Activated CD8-positive, alpha-beta memory T cell treated with anti-CD3 and anti-CD28 coated beads, Interleukin-2, amount 50 U/mL, for 4 hours (primary cell): Measurements from ENCODE around the gene CFP.

ENCODE experiments used
- DNase-seq: peaks from one replicate; pipeline ENCODE4 v3.0.0-alpha.2; 2020

Gene CFP

GRCh38 chrX:47597222-47597621 lies 32.5 kb downstream of the CFP start:
- no peak for DNase-seq

DNA sequence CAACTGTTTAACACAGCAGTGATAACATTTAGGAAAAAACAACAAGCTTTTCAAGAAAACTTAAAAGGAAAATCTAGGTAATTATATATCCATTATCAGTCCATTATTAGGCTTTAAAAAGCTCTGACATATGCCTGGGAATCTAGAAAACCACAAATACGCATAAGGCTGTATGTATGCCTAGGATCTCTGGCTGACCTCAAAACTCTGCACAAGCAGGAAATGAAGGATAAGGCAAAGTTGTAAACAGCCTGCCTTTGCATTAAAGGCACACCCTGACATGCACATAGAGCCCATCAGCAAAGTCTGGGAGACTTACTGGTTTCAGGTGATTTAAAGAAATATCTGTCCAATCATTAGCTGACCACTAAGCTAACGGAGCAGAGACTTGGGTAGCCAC lies 33.5 kb downstream of the CFP start:
- no peak for DNase-seq

GRCh38 chrX:47595716-47596251 lies 33.9 kb downstream of the CFP start:
- DNase-seq, result no peak

DNA sequence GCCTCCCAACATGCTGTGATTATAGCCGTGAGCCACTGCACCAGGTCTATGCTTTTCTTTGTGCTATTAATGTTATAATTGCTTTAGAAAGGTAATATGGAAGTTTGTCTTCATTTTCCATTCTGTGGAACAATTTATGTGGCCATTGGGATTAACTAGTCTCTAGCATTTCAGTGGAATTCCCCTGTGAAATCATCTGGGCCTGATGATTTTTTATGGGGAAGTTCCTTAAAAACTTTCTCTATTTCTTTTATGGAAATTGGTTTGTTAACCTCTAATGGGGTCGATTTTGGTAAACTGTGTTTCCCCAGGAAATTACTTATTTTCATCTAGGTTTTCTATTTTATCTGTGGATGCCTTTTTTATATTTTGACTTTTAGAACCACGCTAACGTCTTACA lies 36.2 kb downstream of the CFP start:
- DNase-seq, result no peak

- DNase-seq, result no peak
These were observed 38.7 kb downstream of the CFP start for GRCh38 chrX:47590984-47591383.

DNA sequence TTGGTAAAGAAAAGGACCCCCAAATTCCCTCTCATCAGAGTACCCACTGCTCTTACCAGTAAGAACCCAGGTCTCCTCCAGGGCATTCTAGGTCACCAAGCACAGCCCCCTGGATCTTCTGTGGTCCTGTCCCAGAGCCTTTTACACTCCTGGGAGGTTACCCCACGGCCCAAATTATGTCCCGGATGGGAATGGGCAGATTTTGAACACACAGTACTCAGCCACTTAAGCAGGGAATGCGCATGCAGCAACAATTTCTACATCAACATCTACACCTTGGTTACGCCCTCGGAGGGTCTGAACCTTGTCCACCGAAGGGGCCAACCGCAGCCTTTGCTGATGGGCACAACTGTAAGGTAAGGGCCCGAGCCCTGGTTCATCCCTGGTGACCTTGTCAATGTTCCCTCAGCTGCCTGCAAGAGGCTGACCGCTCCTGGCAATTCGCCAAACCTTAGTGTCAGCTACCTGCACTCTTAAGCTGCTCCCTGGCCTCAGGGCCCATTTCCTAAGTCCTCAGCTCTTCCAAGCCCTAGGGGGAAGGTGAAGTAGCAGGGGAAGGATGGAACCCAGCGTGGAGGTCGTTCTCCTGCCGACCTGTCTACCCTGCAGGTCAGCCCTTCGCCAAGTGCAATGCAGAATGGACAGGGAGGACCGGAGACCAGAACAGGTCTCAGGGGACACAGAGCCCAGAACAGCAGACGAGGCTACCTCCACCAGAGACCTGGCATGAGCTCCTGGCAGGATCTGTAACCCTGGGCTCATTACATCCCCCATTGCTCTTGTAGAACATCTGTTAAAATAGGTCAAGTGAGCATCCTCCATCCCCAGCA lies 41.6 kb downstream of the CFP start:
- DNase-seq, result no peak

DNA sequence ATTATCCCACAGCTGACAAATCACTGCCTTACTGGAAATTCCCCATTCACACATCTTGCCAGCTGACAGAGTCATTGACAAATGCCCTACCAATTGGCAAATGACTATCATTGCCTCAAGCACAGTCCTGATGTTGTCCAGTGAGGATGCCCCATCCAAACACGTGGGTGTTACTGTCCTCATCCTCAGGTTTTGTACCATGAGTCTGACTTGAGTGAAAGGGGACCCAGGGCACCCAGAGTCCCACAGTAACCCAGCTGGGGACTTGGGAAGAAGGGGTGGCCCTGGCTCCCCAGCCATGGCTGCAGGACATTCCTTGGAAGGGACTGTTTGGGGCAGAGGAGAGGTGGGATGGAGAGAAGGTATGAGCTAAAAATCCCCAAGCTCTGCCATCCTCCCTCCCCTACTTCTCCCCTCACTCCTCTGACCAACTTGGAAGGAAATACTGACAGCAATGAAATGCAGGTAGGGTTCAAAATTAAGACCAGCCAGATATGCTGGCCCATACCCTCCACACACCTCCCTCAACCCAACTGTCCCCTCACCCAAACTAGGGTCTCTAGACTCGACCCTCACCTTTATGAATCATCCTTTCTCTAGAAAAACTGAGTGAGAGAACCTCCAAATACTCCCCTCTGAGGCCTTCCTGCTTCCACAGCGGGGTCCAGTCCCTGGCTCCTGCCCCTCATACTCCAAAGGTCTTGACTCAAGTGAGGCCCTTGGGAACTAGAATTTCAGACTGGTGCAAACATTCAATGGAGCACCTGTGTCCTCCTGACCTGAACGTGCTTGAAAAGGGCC lies 42.4 kb downstream of the CFP start:
- no peak for DNase-seq

- DNase-seq, result no peak
These were observed 43.5 kb downstream of the CFP start for GRCh38 chrX:47586043-47586787.

GRCh38 chrX:47585273-47585672 lies 44.5 kb downstream of the CFP start:
- DNase-seq, result no peak

- DNase-seq, result no peak
These were observed 45.0 kb downstream of the CFP start for GRCh38 chrX:47584714-47585113.

DNA sequence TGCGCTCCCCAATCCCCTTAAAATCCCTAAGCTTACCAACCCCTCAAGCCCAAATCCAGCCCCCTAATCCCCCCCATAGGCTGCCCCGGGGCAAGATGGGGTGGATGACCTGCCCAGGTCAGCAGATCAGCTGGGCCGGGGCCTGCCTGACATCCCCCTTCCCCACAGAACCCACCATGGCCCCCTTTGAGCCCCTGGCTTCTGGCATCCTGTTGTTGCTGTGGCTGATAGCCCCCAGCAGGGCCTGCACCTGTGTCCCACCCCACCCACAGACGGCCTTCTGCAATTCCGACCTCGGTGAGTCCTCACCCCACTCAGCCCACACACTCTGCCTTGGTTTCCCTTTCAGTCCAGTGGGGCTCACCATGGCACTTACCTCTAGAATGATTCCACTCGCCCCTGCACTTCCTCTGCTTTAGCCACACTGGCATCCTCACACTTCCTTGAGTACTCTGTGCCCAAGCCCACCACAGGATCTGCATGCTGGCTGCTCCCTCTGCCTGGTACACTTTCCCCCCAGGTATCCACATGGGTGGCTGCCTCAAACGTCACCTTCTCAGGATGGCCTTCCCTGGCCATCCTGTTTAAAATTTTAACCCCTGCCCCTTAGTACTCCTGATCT lies 46.4 kb downstream of the CFP start:
- DNase-seq, result no peak

DNA sequence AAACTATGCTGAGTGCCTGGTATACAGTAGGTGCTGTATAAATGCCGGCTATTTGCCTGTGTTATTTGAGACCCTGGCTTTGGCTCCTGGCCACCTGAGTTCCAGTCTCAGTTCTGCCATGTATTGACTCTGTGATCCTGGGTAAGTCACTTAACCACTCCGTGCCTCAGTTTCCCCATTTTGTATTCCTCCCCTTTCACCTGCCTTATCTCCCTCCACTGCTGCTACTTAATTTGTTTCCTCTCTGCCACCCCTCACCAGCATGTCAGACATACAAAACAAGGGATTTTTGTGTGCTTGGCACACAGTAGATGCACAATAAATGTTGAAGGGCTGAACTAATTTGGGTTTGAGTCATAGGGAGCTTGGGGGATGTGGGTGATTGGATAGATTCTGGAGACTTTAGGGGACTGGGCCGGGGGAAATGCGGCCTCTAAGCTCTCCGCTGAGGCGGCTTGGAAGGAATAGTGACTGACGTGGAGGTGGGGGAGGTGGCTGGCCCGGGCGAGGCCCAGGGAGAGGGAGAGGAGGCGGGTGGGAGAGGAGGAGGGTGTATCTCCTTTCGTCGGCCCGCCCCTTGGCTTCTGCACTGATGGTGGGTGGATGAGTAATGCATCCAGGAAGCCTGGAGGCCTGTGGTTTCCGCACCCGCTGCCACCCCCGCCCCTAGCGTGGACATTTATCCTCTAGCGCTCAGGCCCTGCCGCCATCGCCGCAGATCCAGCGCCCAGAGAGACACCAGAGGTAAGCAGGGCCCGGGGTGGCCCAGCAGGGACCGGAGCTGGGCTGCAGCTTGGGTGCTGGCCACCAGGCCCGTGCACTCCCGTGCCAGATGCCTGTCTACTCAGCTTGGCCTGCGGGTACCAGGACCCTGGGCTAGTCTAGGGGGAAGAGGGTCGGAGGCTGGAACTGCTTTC lies 47.7 kb downstream of the CFP start, which contains the start of gene TIMP1:
TSS of gene TIMP1 (plus strand) at position 706 of the 917 bp plus-strand sequence. CDS start 980 bp downstream, outside the sequence.
- peak; percentile 81 for DNase-seq

- DNase-seq, result no peak
These were observed 50.2 kb downstream of the CFP start for GRCh38 chrX:47579537-47579936.

- DNase-seq, result no peak
These were observed 51.0 kb downstream of the CFP start for GRCh38 chrX:47578692-47579091.

DNA sequence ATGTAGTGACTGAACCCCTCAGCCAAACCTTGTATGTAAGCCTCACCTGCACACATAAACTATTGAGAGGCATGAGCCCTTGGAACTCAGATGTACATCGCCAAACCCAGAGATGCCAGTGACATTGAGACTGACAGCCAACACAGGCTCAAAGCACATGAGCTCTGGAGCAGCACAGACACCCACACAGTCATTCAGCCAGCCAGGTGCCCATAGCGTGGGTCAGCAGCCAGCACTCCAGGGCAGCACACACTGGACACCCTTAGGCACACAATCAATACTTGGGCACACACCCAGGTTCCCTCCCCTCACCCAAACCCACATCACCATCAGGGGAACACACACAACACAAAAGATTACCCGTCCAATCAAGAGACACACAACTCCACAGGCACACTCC lies 51.8 kb downstream of the CFP start:
- DNase-seq, result no peak

DNA sequence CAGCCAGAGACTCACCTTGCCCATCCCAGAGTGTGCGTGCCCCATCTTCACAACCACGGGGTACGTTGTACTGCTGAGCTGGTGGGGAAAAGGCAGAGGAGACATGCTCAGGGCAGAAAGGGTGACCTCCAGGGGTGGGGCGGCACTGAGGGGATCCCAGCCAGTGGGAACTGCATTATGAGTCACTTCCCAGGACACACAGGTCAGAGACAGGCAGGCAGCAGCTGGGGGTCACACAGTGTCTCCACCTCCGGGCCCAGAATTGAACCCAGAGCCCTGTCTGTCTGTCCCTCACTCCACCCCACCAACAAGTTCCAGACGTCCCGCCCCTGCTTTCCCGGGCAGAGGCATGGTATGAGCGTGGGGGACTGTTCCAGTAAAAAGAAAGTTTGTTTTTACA lies 52.3 kb downstream of the CFP start:
- no peak for DNase-seq

- DNase-seq, result no peak
These were observed 53.5 kb downstream of the CFP start for GRCh38 chrX:47576021-47576898.

GRCh38 chrX:47574547-47575301 lies 55.0 kb downstream of the CFP start:
- no peak for DNase-seq

GRCh38 chrX:47574076-47574546 lies 55.6 kb downstream of the CFP start:
- DNase-seq, result no peak
